Measurements from ENCODE around the gene TCF12.
"Not testable (repeated sequence)": the region's sequence is repeated elsewhere in the genome, so short reads cannot be mapped to it uniquely, and the experiment has no call there.

The TCF12 gene

DNA sequence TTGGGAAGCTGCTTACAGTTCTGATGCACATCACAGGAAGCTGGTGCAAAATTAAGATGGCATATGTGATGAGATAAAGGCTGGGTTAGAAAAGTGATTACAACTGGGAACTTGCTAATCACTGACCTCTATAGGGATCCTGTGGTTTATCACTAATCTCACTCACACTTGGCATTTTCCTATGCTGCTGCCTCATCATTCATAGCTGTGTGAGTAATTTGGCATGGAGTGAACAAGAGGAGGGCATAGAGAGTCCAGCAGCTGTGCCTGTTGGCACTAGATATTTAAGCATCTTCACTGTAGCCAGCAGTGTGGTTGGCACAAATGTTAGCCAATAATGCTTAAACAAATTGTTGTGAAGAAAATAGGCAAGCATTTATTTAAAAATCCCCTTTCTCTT lies 240.1 kb downstream of the TCF12 start:
- in situ Hi-C loops (cut with MboI; ENCODE audit: low sequenced_read_pairs) = no loop called here

DNA sequence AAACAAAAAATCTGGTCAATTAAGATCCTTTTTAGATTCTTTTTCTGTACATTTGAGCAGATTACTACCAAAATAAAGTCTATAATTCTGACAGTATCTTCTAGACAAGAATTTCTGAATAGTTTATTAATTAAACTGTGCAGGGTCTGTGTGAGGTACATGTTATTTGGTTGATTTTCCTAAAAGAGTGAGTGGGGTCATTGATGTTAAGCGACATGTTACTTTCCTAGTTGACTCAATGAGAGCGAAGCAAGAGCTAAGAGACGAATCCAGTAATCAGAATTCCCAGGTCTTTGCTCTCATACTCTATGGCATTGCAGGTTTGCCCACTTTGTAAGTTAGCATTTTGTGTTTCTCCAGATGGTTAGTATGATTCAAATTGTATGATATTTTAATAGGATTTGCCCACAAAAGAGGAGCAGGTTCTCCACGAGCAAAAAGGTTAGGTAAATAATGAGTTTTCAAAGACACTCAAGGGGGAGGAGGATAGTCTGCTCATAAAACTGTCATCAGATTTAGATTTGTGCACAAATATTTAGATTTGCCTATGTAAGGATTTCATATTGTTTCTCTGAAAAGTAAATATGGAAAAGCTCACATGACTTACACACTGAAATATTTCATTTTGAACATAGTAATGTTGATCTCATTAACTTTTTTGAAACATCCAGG lies 240.7 kb downstream of the TCF12 start:
- in situ Hi-C loops (cut with MboI; ENCODE audit: low sequenced_read_pairs) = no loop called here

GRCh38 chr15:57159767-57160166 lies 241.3 kb downstream of the TCF12 start:
- in situ Hi-C loops (cut with MboI; ENCODE audit: low sequenced_read_pairs) = no loop called here

DNA sequence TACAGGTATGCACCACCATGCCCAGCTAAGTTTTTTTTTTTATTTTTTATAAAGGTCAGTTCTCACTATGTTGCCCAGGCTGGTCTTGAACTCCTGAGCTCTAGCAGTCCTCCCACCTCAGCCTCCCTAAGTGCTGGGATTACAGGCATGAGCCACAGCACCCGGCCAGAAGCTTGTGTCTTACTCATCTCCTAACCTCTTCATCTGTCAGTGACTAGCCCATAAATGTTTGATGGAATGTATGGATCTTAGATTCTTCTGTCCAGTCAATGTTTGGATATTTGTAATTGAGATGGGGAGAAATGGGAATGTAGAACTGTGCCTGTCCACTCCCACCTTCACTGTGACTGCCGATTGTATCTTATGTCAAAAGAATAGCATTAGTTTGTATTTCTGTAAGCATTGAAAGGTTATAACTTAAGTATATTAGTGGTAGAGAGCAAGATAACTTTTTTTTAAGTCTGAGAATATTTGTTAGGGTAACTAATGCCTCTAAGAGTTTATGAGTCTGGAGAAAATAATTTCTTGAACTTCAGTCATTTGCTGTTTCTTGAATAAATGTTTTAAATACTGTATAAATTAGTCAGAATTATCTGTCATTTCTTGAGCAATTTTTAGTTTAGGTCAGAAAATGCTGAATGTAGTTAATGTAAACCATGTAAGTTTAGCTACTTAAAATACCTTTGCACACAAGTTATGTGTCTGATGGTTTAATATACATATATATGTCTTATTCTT lies 242.5 kb downstream of the TCF12 start:
- in situ Hi-C loops (cut with MboI; ENCODE audit: low sequenced_read_pairs) = no loop called here

DNA sequence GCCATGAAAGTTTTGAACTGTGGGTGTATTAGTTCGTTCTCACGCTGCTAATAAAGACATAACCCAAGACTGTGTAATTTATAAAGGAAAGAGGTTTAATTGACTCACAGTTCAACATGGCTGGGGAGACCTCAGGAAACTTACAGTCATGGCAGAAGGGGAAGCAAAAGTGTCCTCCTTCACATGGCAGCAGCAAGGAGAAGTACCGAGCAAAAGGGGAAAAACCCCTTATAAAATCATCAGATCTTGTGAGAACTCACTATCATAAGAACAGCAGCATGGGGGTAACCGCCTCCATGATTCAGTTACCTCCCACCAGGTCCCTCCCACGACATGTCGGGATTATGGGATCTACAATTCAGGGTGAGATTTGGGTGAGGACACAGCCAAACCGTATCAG lies 245.8 kb downstream of the TCF12 start:
- in situ Hi-C loops (cut with MboI; ENCODE audit: low sequenced_read_pairs) = not testable (repeated sequence)

DNA sequence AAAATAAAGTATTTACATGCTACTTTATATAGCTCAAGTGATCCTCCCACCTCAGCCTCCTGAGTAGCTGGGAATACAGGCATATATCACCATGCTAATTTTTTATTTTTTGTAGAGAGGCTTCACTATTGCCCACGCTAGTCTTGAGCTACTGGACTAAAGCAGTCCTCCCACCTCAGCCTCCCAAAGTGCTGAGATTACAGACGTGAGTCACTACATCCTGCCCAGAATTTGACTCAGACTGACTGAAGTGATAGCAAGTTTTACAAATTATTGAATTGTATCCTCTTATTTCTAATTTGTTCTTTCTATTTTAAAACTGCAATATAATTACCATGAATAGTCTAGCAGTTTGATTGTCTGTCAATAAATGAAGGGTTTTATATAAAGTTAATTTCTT lies 247.5 kb downstream of the TCF12 start:
- in situ Hi-C loops (cut with MboI; ENCODE audit: low sequenced_read_pairs) = no loop called here

GRCh38 chr15:57167821-57168395 lies 249.5 kb downstream of the TCF12 start:
- in situ Hi-C loops (cut with MboI; ENCODE audit: low sequenced_read_pairs) = no loop called here

DNA sequence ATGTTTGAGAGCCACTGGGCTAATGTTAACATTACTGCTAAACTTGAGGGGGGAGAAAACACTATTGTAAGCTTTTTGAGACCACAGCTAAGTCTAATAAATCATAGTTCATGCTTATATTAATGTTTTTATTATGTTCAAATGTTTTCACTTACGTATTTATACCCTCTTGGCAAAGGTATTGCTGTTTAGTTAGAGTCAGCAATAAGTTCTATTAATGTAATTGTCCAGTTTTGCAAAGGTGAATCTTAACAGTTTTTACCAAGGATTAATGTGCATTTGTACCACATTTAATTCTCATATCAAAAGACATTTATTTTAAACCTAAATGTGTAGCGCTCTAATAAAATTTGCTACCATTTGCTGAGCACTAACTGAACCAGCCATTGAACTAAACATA lies 251.2 kb downstream of the TCF12 start:
- in situ Hi-C loops (cut with MboI; ENCODE audit: low sequenced_read_pairs) = no loop called here

DNA sequence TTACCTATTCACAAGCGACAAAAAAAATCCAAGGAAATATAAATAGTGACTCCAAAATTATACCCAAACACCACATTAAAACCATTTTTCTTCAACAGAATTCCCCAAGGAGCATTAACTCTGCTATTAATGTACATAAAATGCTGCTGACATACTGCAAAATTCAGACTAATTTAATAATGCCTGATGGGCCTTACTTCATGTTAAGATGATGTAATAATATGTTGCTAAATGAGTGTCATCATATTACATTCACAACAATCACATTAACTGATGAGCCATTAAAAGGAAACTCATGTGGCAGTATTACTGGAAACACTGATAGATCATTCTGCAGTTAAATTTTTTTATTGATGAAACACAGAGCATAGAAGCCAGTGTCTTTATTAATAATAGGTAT lies 253.0 kb downstream of the TCF12 start:
- in situ Hi-C loops (cut with MboI; ENCODE audit: low sequenced_read_pairs) = no loop called here

DNA sequence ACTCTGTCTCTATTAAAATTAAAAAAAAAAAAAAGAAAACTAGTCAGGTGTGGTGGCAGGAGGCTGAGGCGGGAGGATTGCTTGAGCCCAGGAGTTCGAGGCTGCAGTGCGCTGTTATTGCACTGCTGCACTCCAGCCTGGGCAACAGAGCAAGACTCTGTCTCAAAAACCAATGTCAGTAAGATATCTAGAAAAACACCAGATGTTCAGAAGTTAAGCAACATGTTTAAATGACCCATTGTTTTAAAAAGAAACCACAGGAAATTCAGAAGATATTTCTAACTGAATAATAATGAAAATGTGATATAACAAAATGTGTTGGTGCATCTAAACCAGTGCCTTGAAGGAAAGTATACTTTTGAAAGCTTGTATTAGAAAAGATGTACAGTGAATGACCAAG lies 254.5 kb downstream of the TCF12 start:
- in situ Hi-C loops (cut with MboI; ENCODE audit: low sequenced_read_pairs) = no loop called here

DNA sequence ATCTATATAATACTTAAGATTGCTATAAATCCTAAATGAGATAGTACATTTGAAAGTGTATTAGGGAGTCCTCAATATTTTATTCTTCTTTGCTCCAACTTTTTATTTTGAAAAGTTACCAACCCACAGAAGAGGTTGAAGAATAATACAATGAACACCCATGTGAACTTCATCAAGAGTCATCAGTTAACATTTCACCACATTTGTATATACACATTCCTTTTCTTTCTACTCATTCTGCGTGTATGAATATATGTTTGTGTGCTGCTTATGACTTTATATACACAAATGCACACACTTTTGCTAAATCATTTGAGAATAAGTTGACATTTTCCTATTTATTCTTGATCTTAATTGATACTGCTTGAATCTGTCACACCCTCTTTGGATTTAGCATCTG lies 264.6 kb downstream of the TCF12 start:
- in situ Hi-C loops (cut with MboI; ENCODE audit: low sequenced_read_pairs) = no loop called here

DNA sequence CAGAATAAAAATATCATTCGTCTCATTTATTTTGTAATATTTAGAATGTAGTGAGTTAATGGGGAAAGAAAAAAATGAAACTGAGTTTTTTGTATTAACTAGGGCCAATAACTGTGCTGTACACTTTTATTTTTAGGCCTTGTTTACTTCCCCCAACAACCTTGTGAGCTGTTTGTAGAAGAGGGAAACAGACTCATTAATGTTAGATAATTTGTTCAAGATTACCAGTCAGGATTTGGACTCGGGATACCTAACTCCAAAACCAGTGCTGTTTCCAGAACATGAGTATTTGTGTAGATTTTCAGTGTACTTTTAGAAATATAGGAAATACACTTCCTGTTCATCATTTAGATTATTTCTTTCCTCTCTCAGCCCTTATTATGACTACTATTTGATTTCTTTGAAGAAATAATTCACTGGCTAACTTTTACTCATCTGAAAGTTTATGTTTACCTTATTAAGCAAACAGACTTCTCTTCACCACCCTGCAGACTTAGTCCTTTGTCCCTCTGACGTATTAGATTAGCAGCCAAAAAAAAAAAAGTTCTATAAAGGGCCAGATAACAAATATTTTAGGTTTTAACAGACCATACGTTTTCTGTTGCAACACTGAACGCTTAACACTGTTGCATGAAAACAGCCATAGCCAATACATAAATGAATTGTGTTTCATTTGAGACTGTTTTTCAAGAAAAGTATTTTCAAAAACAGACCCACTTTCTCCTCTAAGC lies 265.3 kb downstream of the TCF12 start:
- in situ Hi-C loops (cut with MboI; ENCODE audit: low sequenced_read_pairs) = no loop called here

GRCh38 chr15:57184502-57184901 lies 266.1 kb downstream of the TCF12 start:
- in situ Hi-C loops (cut with MboI; ENCODE audit: low sequenced_read_pairs) = no loop called here

DNA sequence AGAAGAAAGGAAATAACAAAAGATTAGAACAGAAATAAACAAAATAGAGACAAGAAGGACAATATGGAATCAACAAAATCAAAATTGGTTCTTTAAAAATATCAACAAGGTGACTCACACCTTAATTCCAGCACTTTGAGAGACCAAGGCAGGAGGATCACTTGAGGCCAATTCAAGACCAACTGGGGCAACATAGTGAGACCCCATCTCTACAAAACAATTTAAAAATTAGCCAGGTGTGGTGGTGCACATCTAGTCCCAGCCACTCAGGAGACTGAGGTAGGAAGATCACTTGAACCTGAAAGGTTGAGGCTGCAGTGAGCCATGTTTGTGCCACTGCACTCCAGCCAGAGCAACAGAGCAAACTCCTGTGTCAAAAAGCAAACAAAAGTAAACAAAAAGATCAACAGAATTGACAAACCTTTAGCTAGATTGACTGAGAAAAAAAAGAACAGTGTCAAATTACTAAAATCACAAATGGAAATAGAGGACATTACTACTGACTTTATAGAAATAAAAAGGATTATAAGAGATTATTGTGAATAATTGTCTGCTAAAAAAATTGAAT lies 267.1 kb downstream of the TCF12 start:
- in situ Hi-C loops (cut with MboI; ENCODE audit: low sequenced_read_pairs) = no loop called here

GRCh38 chr15:57189466-57189865 lies 271.0 kb downstream of the TCF12 start:
- in situ Hi-C loops (cut with MboI; ENCODE audit: low sequenced_read_pairs) = no loop called here

GRCh38 chr15:57190208-57190607 lies 271.8 kb downstream of the TCF12 start:
- in situ Hi-C loops (cut with MboI; ENCODE audit: low sequenced_read_pairs) = no loop called here

GRCh38 chr15:57193161-57193560 lies 274.7 kb downstream of the TCF12 start:
- in situ Hi-C loops (cut with MboI; ENCODE audit: low sequenced_read_pairs) = no loop called here

GRCh38 chr15:57195326-57195725 lies 276.9 kb downstream of the TCF12 start:
- in situ Hi-C loops (cut with MboI; ENCODE audit: low sequenced_read_pairs) = no loop called here

GRCh38 chr15:57196865-57197264 lies 278.4 kb downstream of the TCF12 start:
- in situ Hi-C loops (cut with MboI; ENCODE audit: low sequenced_read_pairs) = no loop called here

DNA sequence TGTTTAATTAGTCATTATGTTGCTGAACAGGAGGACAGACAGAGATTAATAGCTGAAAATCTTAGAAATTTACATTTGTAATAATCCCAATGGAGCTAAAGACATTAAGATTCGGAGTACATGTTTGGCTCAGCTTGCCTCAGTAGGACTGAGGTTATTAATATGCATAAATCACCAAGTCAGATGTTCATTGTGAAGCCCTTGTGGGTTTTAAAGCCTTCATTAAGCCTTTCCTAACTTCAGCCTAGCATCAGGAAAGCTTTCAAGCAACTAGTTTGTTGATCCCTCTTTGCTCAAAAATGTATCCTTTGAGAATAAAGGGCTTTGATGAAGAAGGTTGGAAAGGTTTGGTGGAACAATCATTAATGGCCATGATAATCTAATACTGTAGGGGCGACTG lies 279.7 kb downstream of the TCF12 start:
- in situ Hi-C loops (cut with MboI; ENCODE audit: low sequenced_read_pairs) = no loop called here

DNA sequence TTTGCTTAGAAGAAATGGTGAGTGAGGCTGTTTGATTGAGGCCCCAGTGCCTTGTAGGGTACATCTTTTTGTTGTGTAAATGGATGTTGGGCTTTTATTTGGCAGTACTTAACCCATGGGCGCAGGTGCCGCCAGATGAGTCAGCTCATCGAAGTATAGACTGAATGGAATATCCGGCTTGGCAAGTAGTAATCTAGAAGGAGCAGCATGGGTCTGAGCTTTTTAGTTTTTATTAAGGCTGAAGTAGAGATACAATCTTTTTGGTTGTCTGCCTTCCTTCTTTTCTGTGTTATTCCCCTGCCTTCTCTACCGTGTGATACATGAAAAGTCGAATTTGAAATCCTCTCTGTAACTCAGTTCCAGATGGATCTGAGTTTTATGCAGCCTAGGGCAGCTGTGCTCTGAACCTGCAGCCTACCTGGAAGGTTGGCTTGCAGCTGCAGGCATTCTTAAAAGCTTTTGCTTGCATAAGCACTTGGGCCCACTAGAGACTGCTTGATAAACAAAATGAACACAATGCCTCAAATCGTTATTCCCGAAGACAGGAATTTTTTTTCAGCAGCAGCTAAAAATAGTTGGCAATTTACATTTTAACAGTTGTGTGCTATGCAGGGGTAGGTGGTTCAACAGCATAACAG lies 280.3 kb downstream of the TCF12 start:
- in situ Hi-C loops (cut with MboI; ENCODE audit: low sequenced_read_pairs) = no loop called here

Data from HL-60/S4 treated with phorbol 12-myristate 13-acetate at 8.2 ng/mL for 4 days and 3 days (cell line).